HL-60 (cell line): Measurements from ENCODE around the gene PTRHD1.

Experiments used
- DNase-seq, 2 experiments: peaks; one replicate each; pipeline ENCODE4 v3.0.0-alpha.2; 2010 to 2020; ENCODE audit warnings: low read depth in 1 of 2, low spot score in 1 of 2
- H3K27ac ChIP-seq: fragments of 250-450 bp; sonication (Bioruptor Pico); replicated peaks from 2 replicates; pipeline ENCODE4 v1.5.1; 2020; ENCODE audit warnings: mild to moderate bottlenecking, moderate library complexity
- H3K27me3 ChIP-seq: fragments of 250-450 bp; sonication (Bioruptor Pico); 2 replicates; pipeline ENCODE4 v1.5.1; 2021; ENCODE audit warnings: mild to moderate bottlenecking, moderate library complexity; ENCODE audit not compliant: insufficient read depth, poor library complexity, severe bottlenecking
- H3K4me3 ChIP-seq: replicated peaks from 2 replicates; pipeline ENCODE4 v1.5.1; 2011; ENCODE audit warnings: mild to moderate bottlenecking, control low read depth, low read length; ENCODE audit not compliant: insufficient read depth
- GABPA ChIP-seq: IDR thresholded peaks from 2 replicates; pipeline ENCODE4 v1.6.1; 2012; ENCODE audit warnings: low read depth
- POLR2AphosphoS5 ChIP-seq: IDR thresholded peaks from 2 replicates; pipeline ENCODE4 v1.6.1; 2012; ENCODE audit warnings: low read depth
- SPI1 ChIP-seq: IDR thresholded peaks from 2 replicates; pipeline ENCODE4 v1.6.1; 2012; ENCODE audit warnings: low read depth, mild to moderate bottlenecking, borderline replicate concordance
- TF ChIP-seq, protein P1 (sequence below): IDR thresholded peaks from one replicate; pipeline ENCODE4 v1.5.1; 2011; ENCODE audit warnings: low read length, control low read depth, inconsistent platforms; ENCODE audit not compliant: insufficient read depth
- TF ChIP-seq, protein P2 (sequence below): IDR thresholded peaks from 2 replicates; pipeline ENCODE4 v1.6.1; 2012; ENCODE audit warnings: low read depth; ENCODE audit not compliant: insufficient replicate concordance

PTRHD1 gene

DNA sequence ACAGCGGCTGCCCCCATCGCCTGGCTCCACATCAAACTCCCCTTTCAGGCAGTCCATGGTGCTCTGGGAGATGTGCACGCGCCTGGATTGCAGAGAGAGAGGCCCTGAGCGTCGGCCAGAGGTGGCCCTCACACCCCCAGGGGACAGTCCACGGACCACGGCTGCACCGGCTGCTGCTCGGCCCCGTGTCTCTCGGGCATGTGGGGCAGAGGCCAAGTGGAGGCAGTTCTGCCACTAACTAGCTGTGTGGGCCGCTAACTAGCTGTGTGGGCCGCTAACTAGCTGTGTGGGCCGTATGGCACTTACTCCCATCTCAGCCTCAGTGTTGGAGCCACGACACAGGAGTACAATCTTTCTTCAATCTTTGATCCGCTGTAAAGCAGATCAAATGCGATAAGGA, 45.4 kb upstream of the PTRHD1 start:
- Histone ChIP-seq H3K4me3 (no peak overlapping the region), H3K27ac (no peak overlapping the region), H3K27me3 (no peaks in the 10 kb centered on the region)
- TF ChIP-seq GABPA (no peak), SPI1 (no peak), POLR2AphosphoS5 (no peak)
- TF ChIP-seq, protein P1, sequence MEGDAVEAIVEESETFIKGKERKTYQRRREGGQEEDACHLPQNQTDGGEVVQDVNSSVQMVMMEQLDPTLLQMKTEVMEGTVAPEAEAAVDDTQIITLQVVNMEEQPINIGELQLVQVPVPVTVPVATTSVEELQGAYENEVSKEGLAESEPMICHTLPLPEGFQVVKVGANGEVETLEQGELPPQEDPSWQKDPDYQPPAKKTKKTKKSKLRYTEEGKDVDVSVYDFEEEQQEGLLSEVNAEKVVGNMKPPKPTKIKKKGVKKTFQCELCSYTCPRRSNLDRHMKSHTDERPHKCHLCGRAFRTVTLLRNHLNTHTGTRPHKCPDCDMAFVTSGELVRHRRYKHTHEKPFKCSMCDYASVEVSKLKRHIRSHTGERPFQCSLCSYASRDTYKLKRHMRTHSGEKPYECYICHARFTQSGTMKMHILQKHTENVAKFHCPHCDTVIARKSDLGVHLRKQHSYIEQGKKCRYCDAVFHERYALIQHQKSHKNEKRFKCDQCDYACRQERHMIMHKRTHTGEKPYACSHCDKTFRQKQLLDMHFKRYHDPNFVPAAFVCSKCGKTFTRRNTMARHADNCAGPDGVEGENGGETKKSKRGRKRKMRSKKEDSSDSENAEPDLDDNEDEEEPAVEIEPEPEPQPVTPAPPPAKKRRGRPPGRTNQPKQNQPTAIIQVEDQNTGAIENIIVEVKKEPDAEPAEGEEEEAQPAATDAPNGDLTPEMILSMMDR = no peak
- TF ChIP-seq, protein P2, sequence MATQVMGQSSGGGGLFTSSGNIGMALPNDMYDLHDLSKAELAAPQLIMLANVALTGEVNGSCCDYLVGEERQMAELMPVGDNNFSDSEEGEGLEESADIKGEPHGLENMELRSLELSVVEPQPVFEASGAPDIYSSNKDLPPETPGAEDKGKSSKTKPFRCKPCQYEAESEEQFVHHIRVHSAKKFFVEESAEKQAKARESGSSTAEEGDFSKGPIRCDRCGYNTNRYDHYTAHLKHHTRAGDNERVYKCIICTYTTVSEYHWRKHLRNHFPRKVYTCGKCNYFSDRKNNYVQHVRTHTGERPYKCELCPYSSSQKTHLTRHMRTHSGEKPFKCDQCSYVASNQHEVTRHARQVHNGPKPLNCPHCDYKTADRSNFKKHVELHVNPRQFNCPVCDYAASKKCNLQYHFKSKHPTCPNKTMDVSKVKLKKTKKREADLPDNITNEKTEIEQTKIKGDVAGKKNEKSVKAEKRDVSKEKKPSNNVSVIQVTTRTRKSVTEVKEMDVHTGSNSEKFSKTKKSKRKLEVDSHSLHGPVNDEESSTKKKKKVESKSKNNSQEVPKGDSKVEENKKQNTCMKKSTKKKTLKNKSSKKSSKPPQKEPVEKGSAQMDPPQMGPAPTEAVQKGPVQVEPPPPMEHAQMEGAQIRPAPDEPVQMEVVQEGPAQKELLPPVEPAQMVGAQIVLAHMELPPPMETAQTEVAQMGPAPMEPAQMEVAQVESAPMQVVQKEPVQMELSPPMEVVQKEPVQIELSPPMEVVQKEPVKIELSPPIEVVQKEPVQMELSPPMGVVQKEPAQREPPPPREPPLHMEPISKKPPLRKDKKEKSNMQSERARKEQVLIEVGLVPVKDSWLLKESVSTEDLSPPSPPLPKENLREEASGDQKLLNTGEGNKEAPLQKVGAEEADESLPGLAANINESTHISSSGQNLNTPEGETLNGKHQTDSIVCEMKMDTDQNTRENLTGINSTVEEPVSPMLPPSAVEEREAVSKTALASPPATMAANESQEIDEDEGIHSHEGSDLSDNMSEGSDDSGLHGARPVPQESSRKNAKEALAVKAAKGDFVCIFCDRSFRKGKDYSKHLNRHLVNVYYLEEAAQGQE = no peak
- DNase-seq = no peak

DNA sequence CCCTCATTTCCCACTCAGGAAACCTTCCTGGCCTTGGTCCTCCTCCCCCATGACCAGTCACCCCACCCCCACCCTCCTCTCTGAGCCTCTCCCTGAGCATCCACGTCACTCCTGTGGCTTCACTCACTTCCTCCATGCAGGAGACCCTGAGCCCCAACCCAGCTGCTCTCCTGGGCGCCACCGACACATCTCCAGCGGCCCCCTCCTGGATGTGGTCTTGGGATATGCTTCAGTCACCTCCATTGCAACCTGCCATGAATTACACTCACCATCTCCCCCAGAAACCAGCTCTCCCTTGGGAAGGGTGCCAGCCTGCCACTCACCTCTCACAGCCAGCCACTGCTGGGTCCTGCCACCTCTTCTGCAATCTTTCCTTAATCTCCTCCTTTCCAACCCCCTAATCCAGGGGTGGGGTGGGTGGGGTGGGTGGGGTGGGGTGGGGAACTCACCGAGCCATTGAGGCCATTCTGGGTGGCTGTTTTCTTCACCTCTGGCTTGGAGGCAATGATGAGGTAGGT, 44.9 kb upstream of the PTRHD1 start:
- Histone ChIP-seq H3K27ac (no peak overlapping the region), H3K27me3 (no peaks in the 10 kb centered on the region), H3K4me3 (no peak overlapping the region)
- no peak for DNase-seq
- TF ChIP-seq, protein P2 = no peak
- TF ChIP-seq POLR2AphosphoS5 (no peak), GABPA (no peak), SPI1 (no peak)
- TF ChIP-seq, protein P1 = no peak

DNA sequence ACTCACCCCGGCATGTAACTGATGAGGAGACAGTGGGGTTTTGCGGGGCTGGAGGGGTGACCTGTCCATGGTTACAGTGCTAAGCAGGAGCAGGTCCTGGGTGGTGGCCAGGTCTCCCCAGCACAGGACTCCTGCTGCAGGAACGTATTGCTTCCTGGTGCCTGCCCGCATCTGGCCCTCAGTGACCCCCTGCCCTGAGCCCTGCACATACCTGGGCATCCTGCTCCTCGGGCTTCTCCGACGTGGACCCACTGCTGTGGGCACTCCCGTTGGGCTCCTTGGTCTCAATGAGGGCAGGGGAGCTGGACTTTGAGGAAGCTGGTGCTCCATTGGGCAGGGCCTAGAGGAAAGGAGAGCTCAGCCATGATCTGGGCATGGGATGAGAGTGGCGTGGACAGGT, 43.5 kb upstream of the PTRHD1 start:
- Histone ChIP-seq H3K4me3 (no peak overlapping the region), H3K27ac (no peak overlapping the region), H3K27me3 (no peaks in the 10 kb centered on the region)
- no peak for DNase-seq
- no peak for TF ChIP-seq POLR2AphosphoS5
- TF ChIP-seq, protein P2 = no peak
- TF ChIP-seq GABPA = no peak
- TF ChIP-seq SPI1 = no peak
- TF ChIP-seq, protein P1 = no peak
